ENCODE measurements around the gene KPNA1. TPM values are rescaled to one million over a fixed set of nuclear protein-coding genes. Genes with fewer than 3 reads are reported as not detected.

KPNA1 gene
- total and polyA plus RNA-seq, 2 experiments from 2014 or later: 38.9 to 44.0 TPM

- H3K36me3 ChIP-seq (replicated peaks; ENCODE audit: insufficient read depth, low read depth): no peaks in the 10 kb centered on the region
- H3K79me2 ChIP-seq: peaks cover 56% of the 10 kb centered on the region
- TF ChIP-seq EZH2phosphoT487 (IDR thresholded peaks at IDR 0.05; ENCODE audit: low read depth, severe bottlenecking, unreplicated experiment) (no peak), CTCF (IDR thresholded peaks at IDR 0.05; ENCODE audit: poor library complexity) (no peak), EZH2 (IDR thresholded peaks at IDR 0.05; ENCODE audit: borderline replicate concordance) (no peak)
- H3K4me1 ChIP-seq (ENCODE audit: insufficient read depth): no peaks in the 10 kb centered on the region
- no peaks in the 10 kb centered on the region for H3K9me2 ChIP-seq (replicated peaks; ENCODE audit: insufficient read depth)
- H2AFZ ChIP-seq: no peak overlapping the region
- H3K4me3 ChIP-seq: no peak overlapping the region
- no peaks in the 10 kb centered on the region for H3K27me3 ChIP-seq
- no peak for DNase-seq (ENCODE audit: low spot score)
- no peaks in the 10 kb centered on the region for H3K9me3 ChIP-seq (ENCODE audit: low read depth)
- H3K4me2 ChIP-seq: no peak overlapping the region
- H4K20me1 ChIP-seq (ENCODE audit: insufficient read depth, poor library complexity, severe bottlenecking): no peaks in the 10 kb centered on the region
- H3K27ac ChIP-seq: no peak overlapping the region
- WGBS (ENCODE audit: low lambda C conversion rate, missing lambda C conversion rate): 90% methylated on average over 1 of the region's 1 CpG
Observed at GRCh38 chr3:122374034-122374433, 140.7 kb downstream of the KPNA1 start.

Small RNA genes lying within 50 kb of the gene (small RNA-seq; reads per million reads assigned to genes)
- not detected for gene AC083798.1
- not detected for gene AC096861.1

Other genes starting within 250 kb of the KPNA1 start
- not detected in 2 replicates for gene CSTA, start 189.7 kb downstream of the KPNA1 start, total RNA-seq
- gene CSTA, start 189.7 kb downstream of the KPNA1 start, polyA plus RNA-seq: 0.22 and 0.28 TPM in 2 replicates
- 42.0 and 57.1 TPM in 2 replicates for gene MIX23, start 131.7 kb downstream of the KPNA1 start, total RNA-seq
- 42.8 and 46.4 TPM in 2 replicates for gene MIX23, start 131.7 kb downstream of the KPNA1 start, polyA plus RNA-seq
- gene FAM162A, start 130.8 kb downstream of the KPNA1 start, total RNA-seq: 45.6 and 50.4 TPM in 2 replicates
- 102 and 107 TPM in 2 replicates for gene FAM162A, start 130.8 kb downstream of the KPNA1 start, polyA plus RNA-seq
- 6.4 and 8.2 TPM in 2 replicates for gene WDR5B, start 98.9 kb downstream of the KPNA1 start, total RNA-seq
- 1.7 and 1.9 TPM in 2 replicates for gene WDR5B, start 98.9 kb downstream of the KPNA1 start, polyA plus RNA-seq
- gene PARP9, start 49.4 kb upstream of the KPNA1 start, total RNA-seq: 24.7 and 29.8 TPM in 2 replicates
- gene PARP9, start 49.4 kb upstream of the KPNA1 start, polyA plus RNA-seq: 15.0 and 17.5 TPM in 2 replicates
- gene DTX3L, start 49.4 kb upstream of the KPNA1 start, total RNA-seq: 27.2 and 27.7 TPM in 2 replicates
- 6.2 and 10.6 TPM in 2 replicates for gene DTX3L, start 49.4 kb upstream of the KPNA1 start, polyA plus RNA-seq
- 0.32 and 0.63 TPM in 2 replicates for gene PARP15, start 62.7 kb upstream of the KPNA1 start, total RNA-seq
- gene PARP15, start 62.7 kb upstream of the KPNA1 start, polyA plus RNA-seq: 0.30 and 0.58 TPM in 2 replicates
- gene PARP14, start 165.9 kb upstream of the KPNA1 start, total RNA-seq: 27.7 and 33.1 TPM in 2 replicates
- gene PARP14, start 165.9 kb upstream of the KPNA1 start, polyA plus RNA-seq: 8.5 TPM in 2 replicates

Measured in hepatocyte (in vitro differentiated cells).